CD4-positive, alpha-beta T cell treated with Interleukin-15 for 4 hours (primary cell): ENCODE results near the gene OSBP2.
A peak's percentile ranks its signal among the peaks of the same experiment; 100 is the strongest.

Experiments used
- DNase-seq: peaks from one replicate; pipeline ENCODE4 v3.0.0-alpha.2; 2020; ENCODE audit warnings: low spot score

The OSBP2 gene

DNA sequence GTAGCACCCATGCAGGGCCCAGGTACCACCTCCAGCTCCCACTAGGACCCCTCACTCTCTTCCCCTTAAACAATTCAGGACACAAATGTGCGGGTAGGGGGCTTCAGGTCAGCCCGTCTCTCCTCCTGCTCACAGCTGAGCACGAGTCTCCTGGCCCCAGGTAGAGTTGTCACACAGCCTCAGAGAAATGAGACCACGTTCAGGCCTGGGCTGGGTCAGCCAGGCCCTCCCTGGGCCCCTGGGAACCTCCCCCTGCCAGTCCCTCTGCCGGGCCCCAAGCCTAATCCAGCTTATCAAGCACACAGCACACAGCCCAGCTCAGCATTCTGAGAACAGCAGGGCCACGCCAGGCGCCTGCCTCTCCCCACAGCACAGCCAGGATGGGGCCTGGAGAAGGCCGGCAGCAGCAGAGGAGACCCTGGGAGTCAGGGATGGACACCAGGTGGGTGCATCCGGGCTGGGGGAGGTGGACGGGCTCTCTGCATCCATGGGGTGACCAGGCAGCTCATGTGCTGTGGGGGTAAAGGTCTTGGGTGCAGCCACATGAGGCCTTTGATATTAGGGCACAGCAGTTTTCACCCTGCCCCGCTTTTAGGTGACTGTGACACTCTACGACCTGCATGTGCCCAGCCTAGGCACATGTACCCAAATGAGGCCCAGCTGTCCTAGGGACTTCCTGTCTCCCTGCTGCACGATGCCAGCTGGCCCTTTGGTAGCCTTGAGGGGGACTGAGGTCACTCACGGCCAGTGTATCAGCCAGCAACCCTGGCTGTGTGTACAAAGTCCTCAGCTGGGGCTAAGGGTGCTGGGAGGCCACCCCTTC lies 186.9 kb downstream of the OSBP2 start:
- DNase-seq: no peak

DNA sequence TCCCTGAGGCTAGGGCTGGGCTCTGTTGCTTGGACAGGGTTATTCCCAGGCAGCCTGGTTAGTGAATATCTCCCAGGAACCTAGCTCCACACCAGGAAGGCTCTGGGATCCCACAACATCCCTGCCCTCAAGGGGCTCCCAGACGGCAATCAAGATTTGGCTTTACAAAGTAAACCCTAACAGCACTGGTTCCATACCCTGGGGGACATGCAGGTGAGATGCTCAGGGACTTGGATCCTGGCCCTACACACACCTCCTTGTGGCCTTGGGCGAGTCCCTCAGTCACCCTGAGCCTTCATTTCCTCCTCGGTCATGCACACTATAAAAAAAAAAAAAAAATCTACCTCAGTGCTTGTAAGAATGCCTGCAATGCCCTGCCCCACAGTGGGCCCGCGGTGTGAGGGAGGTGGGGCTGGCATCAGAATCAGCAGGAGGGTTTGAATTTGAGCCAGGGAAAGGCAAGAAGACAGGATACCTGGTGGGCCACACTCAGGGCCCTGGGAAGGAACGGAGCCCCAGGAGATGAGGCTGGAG lies 187.6 kb downstream of the OSBP2 start:
- DNase-seq: no peak

DNA sequence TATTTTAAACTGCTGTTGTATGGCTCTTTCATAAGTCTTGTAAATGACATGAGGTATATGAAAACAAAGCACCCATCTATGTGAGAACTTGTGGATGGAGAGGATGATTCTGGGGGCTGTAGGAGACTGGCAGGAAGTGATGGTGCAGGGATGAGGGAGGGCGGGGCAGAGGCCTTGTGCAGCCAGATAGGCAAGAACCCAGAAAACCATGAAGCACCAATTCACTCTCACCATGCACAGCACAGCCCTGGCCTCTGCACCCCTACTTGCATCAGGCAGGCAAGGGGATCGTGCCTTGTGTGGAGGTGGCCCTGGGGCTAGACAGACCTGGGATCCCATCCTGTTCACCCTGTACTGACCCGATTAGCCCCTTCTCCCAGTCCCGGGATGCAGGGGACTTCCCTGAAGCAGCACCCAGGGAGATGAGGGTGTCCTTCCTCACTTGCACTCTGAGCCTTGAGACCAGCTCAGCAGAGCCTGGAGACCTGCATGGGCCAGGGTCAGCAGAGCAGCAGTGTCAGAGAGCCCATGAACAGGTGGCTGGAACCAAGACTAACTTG lies 188.4 kb downstream of the OSBP2 start:
- no peak for DNase-seq

DNA sequence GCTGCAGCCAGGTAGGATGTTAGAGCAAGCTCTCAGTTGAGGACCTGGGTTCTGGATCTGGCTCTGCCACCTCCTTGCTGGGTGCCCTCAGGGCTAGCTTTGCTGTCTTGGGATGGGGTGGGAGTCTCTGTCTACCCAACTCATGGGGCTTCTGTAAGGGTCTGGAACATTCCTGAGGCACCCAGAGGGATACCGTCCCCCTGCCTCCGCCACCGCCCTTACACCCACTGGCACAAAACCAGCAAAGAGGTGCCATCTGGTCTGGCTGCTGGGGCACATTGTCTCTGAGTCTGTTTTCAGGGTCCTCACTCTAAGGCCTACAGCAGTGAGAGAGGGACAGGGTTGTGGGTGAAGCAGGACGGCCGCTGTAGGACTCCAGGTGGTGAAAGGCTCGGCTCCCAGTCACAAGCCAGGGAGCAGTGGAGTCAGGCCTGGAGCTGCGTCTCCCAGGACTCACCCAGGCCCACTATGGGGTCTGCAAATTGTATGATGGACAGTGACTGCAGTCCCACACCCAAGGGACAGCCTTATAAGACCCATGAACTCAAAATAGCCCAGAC lies 189.0 kb downstream of the OSBP2 start:
- DNase-seq: no peak

DNA sequence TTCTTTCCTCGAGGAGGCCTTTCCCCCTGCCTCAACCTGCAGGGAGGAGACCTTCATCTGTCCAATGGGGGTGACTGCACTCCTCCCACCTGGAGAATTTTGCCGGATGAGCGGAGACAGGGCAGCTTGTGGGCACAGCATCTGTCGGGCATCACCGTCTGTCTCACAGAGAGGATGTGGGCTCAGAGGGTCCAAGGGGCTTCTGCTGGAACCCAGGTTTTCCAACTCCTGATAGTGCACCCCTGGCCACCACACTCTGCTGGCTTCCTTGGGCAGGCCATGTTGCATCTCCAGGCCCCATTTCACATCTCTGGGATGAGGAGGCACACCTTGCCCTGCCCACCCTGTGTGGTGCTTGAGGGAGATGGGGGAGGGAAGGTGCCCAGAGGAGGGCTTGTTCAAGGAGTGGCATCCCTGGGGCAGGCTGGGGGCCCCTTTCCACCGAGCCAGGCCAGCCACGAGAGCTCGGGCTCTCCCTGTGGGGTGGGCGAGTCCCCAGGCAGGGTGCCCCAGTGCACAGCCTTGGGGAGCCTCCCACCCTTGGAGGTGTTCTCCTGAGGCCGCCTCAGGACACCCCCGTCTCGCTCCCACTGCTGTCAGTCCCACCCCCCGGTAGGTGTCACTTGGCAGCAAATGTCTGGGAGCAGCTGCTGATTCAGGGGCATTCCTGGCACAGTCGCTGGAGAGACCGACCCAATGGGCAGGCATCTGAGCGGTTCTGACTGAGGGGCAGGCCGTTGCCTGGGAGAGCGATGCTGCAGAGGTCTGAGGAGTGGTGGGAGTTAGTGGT lies 189.7 kb downstream of the OSBP2 start:
- no peak for DNase-seq

DNA sequence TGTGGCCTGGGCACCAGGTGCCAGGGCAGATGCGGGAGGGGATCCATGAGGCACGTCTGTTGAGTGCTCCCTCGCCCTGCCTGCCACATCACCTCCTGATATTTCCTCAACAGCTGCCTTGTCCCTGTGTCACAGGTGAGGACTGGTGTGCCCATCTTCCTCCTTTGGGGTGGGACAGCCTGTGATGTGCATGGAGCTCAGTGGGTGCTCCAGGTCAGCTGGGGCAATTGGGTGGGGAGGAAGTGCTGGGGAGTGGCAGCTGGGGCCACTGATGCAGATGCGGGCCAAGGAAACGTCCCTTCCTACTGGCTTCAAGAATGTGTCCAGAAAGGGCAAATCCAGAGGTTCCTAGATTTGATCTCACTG lies 190.3 kb downstream of the OSBP2 start:
- no peak for DNase-seq

DNA sequence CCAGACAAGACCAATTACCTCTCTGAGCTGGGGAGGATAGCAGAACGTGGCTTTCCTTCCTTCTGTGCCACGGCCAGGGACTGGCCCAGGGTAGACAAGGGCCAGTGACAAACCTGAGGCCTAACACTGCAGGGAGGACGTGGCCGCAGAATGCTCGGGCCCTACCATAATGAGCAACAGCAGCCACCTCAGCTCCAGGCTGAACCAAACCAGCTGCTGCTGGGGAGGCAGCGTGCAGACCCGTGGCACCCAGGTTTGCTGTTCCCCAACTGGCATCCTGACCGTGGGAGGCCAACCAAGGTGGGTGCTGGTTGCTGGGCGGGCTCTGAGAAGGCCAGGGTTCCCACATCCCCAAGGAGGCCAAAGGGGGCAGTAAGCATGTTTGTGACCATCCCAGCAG lies 190.9 kb downstream of the OSBP2 start:
- DNase-seq: no peak

DNA sequence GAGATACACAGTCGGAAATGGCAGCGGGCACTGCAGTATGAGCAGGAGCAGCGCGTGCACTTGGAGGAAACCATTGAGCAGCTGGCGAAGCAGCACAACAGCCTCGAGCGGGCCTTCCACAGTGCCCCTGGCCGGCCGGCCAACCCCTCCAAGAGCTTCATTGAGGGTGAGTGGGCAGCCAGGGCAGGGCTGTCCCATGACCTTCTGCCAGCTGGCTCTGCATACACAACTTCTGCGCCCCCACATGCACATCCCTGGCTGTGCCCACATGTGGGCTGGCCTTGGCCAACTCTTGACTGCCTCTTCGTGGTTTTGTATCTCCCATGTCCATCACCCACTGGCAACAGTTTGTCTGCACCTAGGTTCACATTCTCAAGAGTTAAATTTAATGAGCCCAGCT lies 192.8 kb downstream of the OSBP2 start:
- no peak for DNase-seq

DNA sequence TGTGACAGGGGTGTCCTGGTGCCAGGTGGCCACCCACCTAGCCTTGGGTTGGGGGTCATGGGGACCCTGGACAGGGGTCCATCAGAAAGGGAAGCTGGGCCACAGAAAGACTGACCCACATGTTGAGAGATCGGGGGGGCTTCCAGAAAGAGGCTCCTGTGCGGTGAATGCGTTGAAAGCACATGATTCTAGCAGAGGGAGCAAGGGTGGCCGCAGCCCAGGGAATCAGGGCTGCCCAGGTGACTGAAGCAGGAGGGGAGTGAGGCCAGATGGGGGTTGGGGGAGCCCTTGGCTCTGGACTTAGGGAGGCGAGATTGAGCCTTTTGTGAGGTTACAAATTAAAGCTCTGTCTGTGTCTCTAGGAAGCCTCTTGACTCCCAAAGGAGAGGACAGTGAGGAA lies 193.2 kb downstream of the OSBP2 start:
- DNase-seq: no peak

DNA sequence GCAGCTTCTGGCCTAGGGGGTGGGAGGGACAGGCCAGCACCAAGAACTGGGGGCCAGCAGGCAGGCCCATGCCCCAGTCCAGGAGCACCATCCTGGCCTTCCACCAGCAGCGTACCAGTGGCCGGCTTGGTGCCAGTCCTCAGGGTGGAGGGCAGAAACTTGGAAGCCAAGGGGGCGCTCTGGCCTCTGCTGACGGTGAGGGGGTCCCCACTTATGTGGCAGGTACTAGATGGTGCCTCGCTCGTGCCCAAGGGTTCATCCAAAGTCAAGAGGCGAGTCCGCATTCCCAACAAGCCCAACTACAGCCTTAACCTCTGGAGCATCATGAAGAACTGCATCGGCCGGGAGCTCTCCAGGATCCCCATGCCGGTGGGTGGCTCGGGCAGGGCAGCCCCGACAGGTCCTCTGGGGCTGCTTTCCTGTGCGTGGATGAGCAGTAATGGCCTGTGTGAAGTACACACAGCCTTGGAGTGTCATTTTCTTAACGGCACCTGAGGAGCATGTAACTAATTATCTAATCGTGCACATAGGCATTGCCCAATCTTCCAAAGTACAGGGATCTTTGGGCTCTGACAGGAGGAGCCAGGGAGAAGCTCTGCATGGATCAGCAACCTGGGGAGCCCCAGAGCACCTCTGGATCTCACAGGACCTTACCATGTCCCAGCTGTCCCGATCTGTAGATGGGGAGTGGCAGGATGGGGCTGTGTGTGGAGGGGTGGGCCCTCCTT lies 194.8 kb downstream of the OSBP2 start:
- DNase-seq: no peak

DNA sequence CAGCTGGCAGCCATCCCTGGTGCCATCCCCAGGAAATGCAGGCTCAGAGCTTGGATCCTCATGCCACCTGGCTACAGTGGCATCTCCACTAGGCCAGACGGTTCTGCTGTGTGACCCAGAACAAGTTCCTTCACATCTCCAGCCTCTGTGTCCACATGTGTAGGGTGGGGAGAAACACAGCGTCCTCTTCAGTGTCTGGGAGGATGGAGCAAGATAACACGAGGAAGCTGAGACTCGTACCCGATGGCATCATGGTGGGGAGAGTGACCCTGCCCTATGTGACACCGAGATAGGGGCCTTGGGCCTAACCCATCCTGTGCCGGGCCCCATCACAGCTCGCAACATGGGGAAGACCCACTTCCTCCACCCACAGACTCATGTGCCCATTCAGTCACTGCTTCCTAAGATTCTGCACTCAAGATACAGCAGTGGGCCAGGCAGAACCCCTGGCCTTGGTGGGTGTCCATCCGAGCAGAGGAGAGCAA lies 195.4 kb downstream of the OSBP2 start:
- no peak for DNase-seq

DNA sequence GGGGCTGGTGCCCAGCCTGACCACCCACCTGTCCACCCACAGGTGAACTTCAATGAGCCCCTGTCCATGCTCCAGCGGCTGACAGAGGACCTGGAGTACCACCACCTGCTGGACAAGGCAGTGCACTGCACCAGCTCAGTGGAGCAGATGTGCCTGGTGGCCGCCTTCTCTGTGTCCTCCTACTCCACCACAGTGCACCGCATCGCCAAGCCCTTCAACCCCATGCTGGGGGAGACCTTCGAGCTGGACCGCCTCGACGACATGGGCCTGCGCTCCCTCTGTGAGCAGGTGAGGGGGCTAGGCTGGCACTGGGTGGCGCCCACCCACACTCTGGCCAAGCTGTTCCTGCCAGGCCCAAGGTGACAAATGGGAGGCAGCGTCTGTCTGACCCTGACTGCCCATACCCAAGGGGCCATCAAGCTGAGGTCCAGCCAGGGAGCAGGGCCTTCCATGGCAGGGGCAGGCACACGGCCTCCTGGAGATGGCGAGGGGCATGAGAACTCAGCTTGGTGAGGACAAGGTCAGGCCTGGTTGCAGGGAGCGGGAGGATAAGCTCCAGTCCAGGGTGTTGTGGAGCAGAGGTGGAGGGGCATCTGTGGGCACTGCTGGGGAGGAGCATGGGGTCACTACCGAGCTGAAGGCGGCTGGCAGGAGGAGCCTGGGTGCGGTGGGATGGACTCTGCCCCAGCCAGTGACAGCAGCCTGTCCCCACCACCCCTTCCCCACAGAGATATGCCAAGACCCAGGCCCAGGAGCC lies 196.2 kb downstream of the OSBP2 start:
- peak; percentile 10 for DNase-seq

DNA sequence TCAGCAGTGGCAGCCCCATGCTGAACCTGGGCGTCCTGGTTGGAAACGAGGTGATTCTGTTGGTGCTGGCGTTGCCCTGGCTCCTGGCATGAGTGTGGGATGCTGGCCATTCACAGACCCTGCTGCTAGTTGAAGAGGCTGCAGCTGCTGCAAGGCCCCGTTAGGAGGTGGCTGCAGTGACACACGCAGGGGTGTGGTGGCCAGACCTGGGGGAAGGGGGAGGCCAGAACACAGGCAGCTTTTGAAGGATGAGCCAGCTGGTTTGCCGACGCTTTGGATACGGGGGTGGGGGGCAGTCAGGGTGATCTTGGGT lies 196.7 kb downstream of the OSBP2 start:
- no peak for DNase-seq

DNA sequence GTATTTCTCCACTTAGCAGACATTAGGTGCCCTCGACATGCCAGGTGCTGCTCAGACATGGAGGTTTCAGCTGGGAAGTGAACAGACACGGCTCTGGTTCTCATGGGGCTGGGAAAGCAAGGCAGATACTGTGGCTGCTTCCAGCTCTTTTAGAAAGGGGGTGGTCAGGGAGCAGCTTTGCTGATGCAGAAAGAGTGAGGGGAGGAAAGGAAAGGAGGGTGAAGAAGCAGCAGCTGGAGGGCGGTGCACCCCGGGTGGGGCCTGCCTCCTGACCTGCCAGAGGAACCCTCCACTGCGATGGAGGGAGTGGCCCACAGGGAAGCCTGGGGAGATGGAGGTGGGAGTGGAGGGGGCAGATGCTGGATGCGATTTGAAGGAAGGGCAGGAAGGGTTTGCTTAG lies 197.1 kb downstream of the OSBP2 start:
- DNase-seq: no peak

DNA sequence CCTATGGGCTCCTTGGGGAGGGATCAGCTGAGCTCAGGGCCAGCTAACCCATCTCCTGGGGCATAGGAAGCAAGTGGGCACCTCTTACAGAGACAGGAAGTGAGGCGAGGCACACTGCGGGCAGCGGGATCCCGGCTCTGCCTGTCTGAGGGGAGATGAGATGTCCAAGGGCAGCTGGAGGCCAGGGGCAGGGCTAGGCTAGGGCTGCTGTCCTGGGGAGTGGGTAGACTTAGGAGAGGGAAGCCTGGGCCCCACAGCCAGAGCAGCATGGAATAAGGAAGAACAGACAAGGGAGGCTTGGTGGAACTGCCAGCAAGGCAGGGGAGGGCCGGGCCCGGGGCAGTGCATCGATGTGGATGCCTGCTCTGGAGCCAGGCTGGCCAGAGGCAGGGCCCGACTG lies 197.6 kb downstream of the OSBP2 start:
- no peak for DNase-seq

DNA sequence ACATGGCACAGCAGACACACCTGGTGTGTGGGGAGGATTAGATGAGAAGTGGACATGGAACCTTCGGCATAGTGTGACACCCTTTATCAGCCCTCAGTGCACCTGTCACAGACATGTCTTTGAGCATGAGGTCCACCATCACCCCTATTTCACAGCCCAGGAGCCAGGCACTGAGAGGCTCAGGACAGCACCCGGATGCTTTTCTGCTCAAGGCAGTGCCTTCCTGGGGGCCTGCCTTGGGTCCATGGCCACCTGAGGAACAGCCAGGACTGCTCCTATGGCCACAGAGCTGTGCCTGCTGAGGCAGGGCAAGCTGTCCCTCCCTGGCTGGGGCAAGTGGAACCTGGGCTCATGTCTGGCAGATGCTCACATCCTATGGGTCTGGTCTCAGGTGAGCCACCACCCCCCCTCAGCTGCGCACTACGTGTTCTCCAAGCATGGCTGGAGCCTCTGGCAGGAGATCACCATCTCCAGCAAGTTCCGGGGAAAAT lies 198.1 kb downstream of the OSBP2 start:
- DNase-seq: no peak

DNA sequence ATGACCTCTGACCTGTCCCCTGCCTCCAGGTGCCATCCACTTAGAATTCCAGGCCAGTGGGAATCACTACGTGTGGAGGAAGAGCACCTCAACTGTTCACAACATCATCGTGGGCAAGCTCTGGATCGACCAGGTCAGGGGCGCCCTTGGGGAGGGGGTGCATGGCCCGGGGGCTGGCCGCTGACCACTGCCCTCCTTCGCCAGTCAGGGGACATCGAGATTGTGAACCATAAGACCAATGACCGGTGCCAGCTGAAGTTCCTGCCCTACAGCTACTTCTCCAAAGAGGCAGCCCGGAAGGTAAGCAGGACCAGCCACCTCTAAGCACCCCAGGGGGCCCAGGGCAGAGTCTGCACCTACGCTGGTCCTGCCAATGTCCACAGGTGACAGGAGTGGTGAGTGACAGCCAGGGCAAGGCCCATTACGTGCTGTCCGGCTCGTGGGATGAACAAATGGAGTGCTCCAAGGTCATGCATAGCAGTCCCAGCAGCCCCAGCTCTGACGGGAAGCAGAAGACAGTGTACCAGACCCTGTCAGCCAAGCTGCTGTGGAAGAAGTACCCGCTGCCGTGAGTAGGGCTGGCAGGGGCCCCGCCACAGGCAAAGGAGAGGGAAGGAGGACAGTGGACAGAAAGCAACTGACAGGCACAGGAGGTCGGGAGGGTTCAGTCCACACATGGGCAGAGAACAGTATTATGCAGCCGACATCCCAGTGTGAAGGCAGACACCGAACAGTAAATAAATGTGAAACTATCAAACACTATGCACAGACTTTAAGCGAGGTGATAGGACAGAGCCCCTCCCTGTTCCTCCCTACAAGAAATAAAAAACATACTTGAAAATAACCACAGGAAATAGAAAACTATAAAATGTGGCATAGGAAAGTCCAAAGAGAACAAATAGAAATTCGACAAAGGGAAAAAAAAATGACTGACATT lies 199.0 kb downstream of the OSBP2 start:
- no peak for DNase-seq

DNA sequence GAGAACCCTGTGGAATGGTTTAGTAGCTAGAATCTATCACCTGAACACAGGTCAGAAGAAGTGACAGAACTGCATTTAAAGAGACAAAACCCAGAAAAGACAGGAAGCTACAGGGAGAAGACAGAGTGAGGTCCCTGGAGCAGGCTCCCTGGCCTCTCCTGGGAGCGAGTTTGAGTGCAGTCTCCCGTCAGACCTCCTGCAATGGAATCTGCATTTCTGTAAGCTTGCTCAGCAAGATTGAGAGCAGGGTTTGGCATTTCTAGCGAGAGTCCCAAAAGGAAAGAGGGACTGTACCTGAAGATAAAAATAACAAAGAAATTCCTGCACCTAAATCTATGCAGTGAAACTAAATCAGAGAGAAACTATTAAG lies 199.7 kb downstream of the OSBP2 start:
- DNase-seq: no peak

DNA sequence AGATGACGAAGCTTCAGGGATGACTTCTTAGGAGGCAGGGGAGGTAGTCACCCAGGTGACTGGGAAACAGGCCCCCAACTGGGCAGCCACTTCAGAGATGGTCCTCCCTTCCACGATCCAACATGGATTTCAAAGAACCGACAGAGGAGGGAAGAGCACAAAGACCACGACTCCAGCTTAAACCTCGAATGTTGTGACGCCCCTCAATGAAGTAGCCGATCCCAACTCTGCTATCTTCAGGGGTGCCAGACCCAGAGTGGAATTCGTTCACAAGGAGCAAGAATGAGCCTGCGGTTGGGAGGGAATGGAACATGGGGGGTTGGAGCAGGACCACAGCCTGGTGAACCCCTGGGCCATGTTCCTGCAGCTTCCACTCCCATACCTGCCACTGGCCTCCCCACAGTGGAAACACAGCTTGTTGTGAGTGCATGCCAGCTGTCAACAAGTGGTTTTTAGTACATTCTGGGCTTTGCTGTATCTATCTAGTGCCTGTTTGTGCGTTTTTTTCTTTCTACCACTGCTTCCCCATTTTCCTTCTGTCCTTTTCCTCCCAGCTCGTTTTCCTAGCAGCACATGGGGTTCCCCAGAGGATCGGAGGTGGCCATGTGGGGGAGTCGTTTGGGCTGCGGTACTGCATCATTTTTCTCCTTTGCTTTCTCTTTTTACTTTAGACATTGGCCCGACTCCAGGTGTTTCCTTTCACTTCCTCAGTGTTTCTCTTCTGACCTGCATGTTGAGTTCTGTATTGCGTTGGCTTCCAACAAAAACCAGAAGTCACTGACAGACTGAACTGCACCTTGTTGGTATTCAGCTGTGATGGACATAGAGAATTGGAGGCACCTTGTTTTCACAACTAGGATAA lies 208.1 kb downstream of the OSBP2 start:
- DNase-seq: no peak
